Natural killer cell treated with Interleukin-12 subunit alpha and Interleukin-12 subunit beta and Interleukin-15 and Interleukin-18, amount 100 ng/mL, for 72 hours (primary cell): ENCODE data around the gene DPYSL3. TPM values are rescaled to one million over a fixed set of nuclear protein-coding genes. Genes with fewer than 3 reads are reported as not detected.
"Not testable (repeated sequence)": the region's sequence is repeated elsewhere in the genome, so short reads cannot be mapped to it uniquely, and the experiment has no call there.

Experiments
- ATAC-seq, 2 donors: fragments of 150-1000 bp; cut with Tn5 transposase in 1 of 2; sonication (Bioruptor Pico), chemical (Tn5 transposase) in 1 of 2; 2 replicates each; pipeline ENCODE4 v1.10.0; 2021
- DNase-seq: peaks from one replicate; pipeline ENCODE4 v3.0.0; 2022; ENCODE audit warnings: low spot score
- H3K27ac Mint-ChIP-seq, 2 donors: 1 replicate in 1 of 2; 2 replicates in 1 of 2; pipeline ENCODE4 v1.8.0; 2022; ENCODE audit warnings: mixed read lengths in 2 of 2, mild to moderate bottlenecking in 1 of 2, moderate library complexity in 1 of 2
- H3K27me3 Mint-ChIP-seq, 2 donors: 1 replicate in 1 of 2; 2 replicates in 1 of 2; pipeline ENCODE4 v1.8.0; 2022; ENCODE audit warnings: mixed read lengths in 2 of 2
- H3K36me3 Mint-ChIP-seq: one replicate; pipeline ENCODE4 v1.8.0; 2022; ENCODE audit warnings: mixed read lengths
- H3K4me1 Mint-ChIP-seq, 2 donors: 1 replicate in 1 of 2; 2 replicates in 1 of 2; pipeline ENCODE4 v1.8.0; 2022; ENCODE audit warnings: low read depth in 2 of 2, mixed read lengths in 2 of 2, mild to moderate bottlenecking in 1 of 2
- H3K4me3 Mint-ChIP-seq: one replicate; pipeline ENCODE4 v1.8.0; 2022; ENCODE audit warnings: mixed read lengths
- H3K9me3 Mint-ChIP-seq: 2 replicates; pipeline ENCODE4 v1.8.0; 2022; ENCODE audit warnings: mixed read lengths
- total RNA-seq, 2 donors: library from RNA; stranded (reverse); gene quantifications; one replicate each; pipeline ENCODE4 v1.2.3, GENCODE V29; 2022

DPYSL3 gene
- total RNA-seq, 2 donors from 2014 or later = 0.07 TPM; not detected in 1

- no peak overlapping the region for H3K27ac Mint-ChIP-seq
- H3K27me3 Mint-ChIP-seq = peaks cover 13 to 38% of the 10 kb centered on the region in 2 donors
- H3K4me1 Mint-ChIP-seq = no peaks in the 10 kb centered on the region
- H3K4me3 Mint-ChIP-seq = no peak overlapping the region
- no peaks in the 10 kb centered on the region for H3K36me3 Mint-ChIP-seq
- ATAC-seq (no peak), DNase-seq (no peak)
- H3K9me3 Mint-ChIP-seq = no peaks in the 10 kb centered on the region
Observed at GRCh38 chr5:147390654-147391225, 119.1 kb downstream of the DPYSL3 start.

- no peaks in the 10 kb centered on the region for H3K4me1 Mint-ChIP-seq
- no peak overlapping the region for H3K4me3 Mint-ChIP-seq
- peaks cover 13 to 27% of the 10 kb centered on the region in 2 donors for H3K27me3 Mint-ChIP-seq
- no peaks in the 10 kb centered on the region for H3K9me3 Mint-ChIP-seq
- ATAC-seq = no peak
- H3K36me3 Mint-ChIP-seq = no peaks in the 10 kb centered on the region
- no peak for DNase-seq
- H3K27ac Mint-ChIP-seq = no peak overlapping the region
Observed at GRCh38 chr5:147388184-147389108, 121.4 kb downstream of the DPYSL3 start.

DNA sequence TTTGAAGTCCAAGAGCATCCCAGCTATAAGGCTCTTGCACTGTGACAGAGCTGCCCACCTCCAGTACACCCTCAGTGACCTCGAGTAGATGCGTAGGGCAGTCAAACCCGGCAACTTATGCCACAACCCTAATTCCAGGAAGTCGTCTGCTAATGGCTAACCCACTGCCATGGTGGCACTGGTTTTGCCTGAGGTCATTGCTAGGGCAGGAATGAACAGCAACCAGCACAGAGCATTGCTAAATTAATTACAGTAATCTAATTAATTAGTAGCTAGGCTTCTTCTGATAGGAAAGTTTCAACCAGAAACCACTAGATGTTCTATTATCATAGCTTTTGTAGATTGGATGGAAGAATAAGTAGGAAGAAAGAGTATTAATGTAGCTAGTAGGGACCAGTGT is 122.8 kb downstream of the DPYSL3 start:
- no peaks in the 10 kb centered on the region for H3K9me3 Mint-ChIP-seq
- no peaks in the 10 kb centered on the region for H3K36me3 Mint-ChIP-seq
- no peaks in the 10 kb centered on the region for H3K4me1 Mint-ChIP-seq
- no peak for ATAC-seq
- H3K27ac Mint-ChIP-seq = no peak overlapping the region
- H3K4me3 Mint-ChIP-seq = no peak overlapping the region
- DNase-seq = no peak
- H3K27me3 Mint-ChIP-seq = peaks cover 13 to 18% of the 10 kb centered on the region in 2 donors

DNA sequence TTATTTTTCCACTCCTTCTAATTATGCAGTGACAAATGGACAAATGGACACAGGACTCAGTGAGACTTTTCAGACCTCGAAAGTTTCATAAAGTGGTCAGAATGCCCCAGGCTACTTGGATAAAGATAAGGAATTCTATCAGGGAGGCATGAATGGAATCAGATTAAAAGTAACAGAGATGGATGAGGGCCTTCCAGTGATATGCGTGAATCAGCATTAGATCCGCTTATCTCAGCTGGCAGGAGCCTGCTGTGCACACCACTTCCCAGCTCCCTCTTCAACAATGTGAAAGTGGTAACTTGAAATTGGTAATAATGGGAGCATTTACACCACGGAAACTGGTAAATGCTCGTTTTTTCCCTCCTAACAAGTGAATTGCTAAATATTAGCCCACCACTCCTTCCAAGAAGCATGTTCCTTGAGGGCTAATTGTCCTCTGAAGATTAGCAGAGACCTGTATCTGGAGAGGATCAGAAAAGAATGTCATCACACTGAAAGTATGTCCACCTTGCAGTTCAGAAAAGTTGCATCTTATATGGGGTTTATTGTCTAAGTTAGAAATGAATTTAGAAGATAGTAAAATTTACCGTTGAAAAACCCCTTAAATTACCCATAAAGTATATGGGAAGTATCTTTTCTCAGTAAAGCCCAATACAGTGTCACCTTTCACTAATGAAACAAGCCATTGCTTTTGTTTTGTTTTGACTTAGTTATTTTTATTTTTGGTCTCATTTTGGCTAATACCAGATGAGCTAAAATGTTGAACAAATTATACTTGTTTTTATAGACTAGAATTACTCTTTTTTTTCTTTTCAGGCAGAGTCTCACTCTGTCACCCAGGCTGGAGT is 125.3 kb downstream of the DPYSL3 start:
- Mint-ChIP-seq H3K9me3 (peaks cover 2% of the 10 kb centered on the region), H3K36me3 (no peaks in the 10 kb centered on the region), H3K4me3 (no peak overlapping the region), H3K4me1 (no peaks in the 10 kb centered on the region), H3K27me3 (peaks cover 15 to 25% of the 10 kb centered on the region in 2 donors), H3K27ac (no peak overlapping the region)
- no peak for DNase-seq
- ATAC-seq = no peak

- DNase-seq = no peak
- peaks cover 7 to 36% of the 10 kb centered on the region in 2 donors for H3K27me3 Mint-ChIP-seq
- no peaks in the 10 kb centered on the region for H3K4me1 Mint-ChIP-seq
- no peak overlapping the region for H3K4me3 Mint-ChIP-seq
- H3K9me3 Mint-ChIP-seq = peaks cover 4% of the 10 kb centered on the region
- no peak for ATAC-seq
- H3K36me3 Mint-ChIP-seq = no peaks in the 10 kb centered on the region
- H3K27ac Mint-ChIP-seq = no peak overlapping the region
Observed at GRCh38 chr5:147382776-147383175, 127.1 kb downstream of the DPYSL3 start.

- H3K36me3 Mint-ChIP-seq = no peaks in the 10 kb centered on the region
- peaks cover 6 to 48% of the 10 kb centered on the region in 2 donors for H3K27me3 Mint-ChIP-seq
- no peak for ATAC-seq
Observed at GRCh38 chr5:147381555-147381954, 128.3 kb downstream of the DPYSL3 start.

DNA sequence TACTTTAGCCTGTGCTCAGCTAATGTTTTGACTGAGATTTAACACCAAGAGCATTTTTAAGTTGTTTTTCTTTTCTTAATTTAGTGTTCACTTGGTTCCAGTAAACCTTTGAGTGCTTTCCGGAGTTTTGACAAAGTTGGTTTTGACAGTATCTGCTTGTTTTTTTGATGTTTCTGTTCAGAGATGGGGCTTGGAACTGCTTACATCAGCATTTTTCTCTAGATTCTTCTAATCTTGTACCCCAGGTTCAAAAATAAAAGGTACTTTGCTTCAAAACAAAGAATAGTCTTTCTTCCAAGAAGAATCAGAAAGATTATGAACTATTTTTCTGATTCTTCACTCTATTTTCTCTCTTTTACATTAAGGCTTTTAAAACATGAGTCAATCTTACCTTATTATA is 132.2 kb downstream of the DPYSL3 start:
- no peak overlapping the region for H3K27ac Mint-ChIP-seq
- no peaks in the 10 kb centered on the region for H3K4me1 Mint-ChIP-seq
- no peaks in the 10 kb centered on the region for H3K36me3 Mint-ChIP-seq
- peaks cover 6 to 46% of the 10 kb centered on the region in 2 donors for H3K27me3 Mint-ChIP-seq
- H3K4me3 Mint-ChIP-seq = no peak overlapping the region
- peaks cover 4% of the 10 kb centered on the region for H3K9me3 Mint-ChIP-seq
- no peak for DNase-seq
- ATAC-seq = no peak

More at GRCh38 chr5:147381555-147381954, 128.3 kb downstream of the DPYSL3 start:
- no peak overlapping the region for H3K4me3 Mint-ChIP-seq
- no peaks in the 10 kb centered on the region for H3K4me1 Mint-ChIP-seq
- no peak overlapping the region for H3K27ac Mint-ChIP-seq
- peaks cover 4% of the 10 kb centered on the region for H3K9me3 Mint-ChIP-seq
- DNase-seq = no peak

DNA sequence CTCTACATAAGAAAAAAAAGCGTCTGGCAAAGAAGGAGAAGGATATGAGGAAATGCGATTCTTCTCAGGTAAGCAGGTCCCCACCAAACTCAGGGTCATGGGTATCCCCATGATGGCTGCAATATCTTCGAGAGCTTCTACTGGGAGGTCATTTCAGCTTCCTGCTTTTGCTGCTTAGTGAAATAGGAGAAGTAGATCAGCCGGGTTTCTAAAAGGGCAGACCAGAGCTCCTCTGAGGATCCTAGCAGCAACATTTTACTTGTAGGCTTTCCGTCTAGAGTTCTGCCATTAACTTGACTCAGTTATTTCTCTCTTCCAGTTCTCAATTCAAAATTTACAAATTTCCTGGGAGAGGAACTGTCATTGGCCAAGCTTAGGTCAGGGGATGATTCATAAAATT is 134.7 kb downstream of the DPYSL3 start:
- H3K27me3 Mint-ChIP-seq = peaks cover 11 to 46% of the 10 kb centered on the region in 2 donors
- ATAC-seq = no peak
- H3K9me3 Mint-ChIP-seq = peaks cover 4% of the 10 kb centered on the region

GRCh38 chr5:147373328-147373727 is 136.5 kb downstream of the DPYSL3 start:
- Mint-ChIP-seq H3K27me3 (peaks cover 10 to 34% of the 10 kb centered on the region in 2 donors), H3K9me3 (no peaks in the 10 kb centered on the region), H3K4me3 (no peak overlapping the region), H3K36me3 (no peaks in the 10 kb centered on the region), H3K27ac (no peak overlapping the region), H3K4me1 (no peaks in the 10 kb centered on the region)
- DNase-seq (no peak), ATAC-seq (no peak)

More for the DNA sequence above, 134.7 kb downstream of the DPYSL3 start:
- H3K36me3 Mint-ChIP-seq = no peaks in the 10 kb centered on the region
- DNase-seq = no peak
- H3K4me3 Mint-ChIP-seq = no peak overlapping the region
- no peaks in the 10 kb centered on the region for H3K4me1 Mint-ChIP-seq
- H3K27ac Mint-ChIP-seq = no peak overlapping the region

DNA sequence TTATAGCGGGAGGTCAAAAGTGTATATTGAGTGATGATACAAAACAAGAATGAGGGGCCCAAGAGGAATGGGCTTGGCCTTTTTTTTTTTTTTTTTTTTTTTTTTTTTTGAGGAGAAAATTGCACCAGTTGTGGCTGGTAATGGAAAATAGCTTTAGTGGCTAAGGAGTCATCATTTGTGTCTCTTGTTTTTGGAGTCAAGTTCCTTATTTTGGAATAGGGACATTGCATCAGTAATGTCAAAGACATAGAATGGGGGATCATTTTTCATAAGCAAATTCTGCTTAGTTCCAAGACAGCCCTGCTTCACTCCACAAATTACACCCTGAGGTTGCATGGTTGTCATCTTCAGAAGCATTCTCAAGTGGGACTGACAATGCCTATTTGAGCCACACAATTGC is 137.7 kb downstream of the DPYSL3 start:
- no peaks in the 10 kb centered on the region for H3K4me1 Mint-ChIP-seq
- no peaks in the 10 kb centered on the region for H3K9me3 Mint-ChIP-seq
- H3K4me3 Mint-ChIP-seq = no peak overlapping the region
- no peaks in the 10 kb centered on the region for H3K36me3 Mint-ChIP-seq
- no peak overlapping the region for H3K27ac Mint-ChIP-seq
- peaks cover 10 to 23% of the 10 kb centered on the region in 2 donors for H3K27me3 Mint-ChIP-seq
- ATAC-seq = no peak
- no peak for DNase-seq

DNA sequence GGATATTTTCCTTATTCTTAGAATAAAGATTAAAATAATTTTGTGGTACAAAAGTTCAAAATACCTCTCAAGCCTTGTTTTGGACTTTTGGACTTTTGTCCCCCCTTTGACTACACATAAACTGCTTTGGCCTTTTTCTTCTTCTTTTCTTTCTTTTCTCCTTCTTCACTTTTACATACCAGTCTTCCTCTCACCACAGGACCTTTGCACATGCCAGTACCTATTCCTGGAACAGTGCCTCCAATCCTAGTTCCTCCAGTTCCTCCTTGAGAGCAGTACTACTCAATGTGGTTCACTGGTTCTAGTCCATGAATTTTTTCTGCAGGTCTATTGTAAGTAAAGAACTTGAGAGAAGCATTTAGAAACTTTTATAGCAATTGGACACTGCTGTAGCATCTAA is 138.6 kb downstream of the DPYSL3 start:
- H3K4me3 Mint-ChIP-seq = no peak overlapping the region

GRCh38 chr5:147369742-147370374 is 140.0 kb downstream of the DPYSL3 start:
- Mint-ChIP-seq H3K27ac (no peak overlapping the region), H3K4me1 (no peaks in the 10 kb centered on the region), H3K36me3 (no peaks in the 10 kb centered on the region), H3K27me3 (peaks cover 7 to 19% of the 10 kb centered on the region in 2 donors), H3K9me3 (no peaks in the 10 kb centered on the region), H3K4me3 (no peak overlapping the region)
- DNase-seq (no peak), ATAC-seq (no peak)

More for the DNA sequence above, 138.6 kb downstream of the DPYSL3 start:
- ATAC-seq (no peak), DNase-seq (no peak)
- Mint-ChIP-seq H3K4me1 (no peaks in the 10 kb centered on the region), H3K27ac (no peak overlapping the region), H3K27me3 (peaks cover 7 to 14% of the 10 kb centered on the region in 2 donors), H3K36me3 (no peaks in the 10 kb centered on the region), H3K9me3 (no peaks in the 10 kb centered on the region)

DNA sequence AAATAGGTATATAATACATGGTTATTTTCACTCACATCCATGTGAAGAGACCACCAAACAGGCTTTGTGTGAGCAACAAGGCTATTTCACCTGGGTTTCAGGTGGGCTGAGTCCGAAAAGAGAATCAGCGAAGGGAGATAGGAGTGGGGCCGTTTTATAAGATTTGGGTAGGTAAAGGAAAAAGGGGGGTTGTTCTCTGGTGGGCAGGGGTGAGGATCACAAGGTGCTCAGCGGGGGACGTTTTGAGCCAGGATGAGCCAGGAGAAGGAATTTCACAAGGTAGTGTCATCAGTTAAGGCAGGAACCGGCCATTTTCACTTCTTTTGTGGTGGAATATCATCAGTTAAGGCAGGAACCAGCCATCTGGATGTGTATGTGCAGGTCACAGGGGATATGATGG is 142.5 kb downstream of the DPYSL3 start:
- not testable (repeated sequence) for DNase-seq, H3K36me3 Mint-ChIP-seq, ATAC-seq, H3K4me1 Mint-ChIP-seq, H3K27ac Mint-ChIP-seq, H3K4me3 Mint-ChIP-seq, H3K9me3 Mint-ChIP-seq
- peaks cover 7 to 30% of the 10 kb centered on the region in 2 donors for H3K27me3 Mint-ChIP-seq
